Suprapubic skin (tissue), 4 donors: Measurements from ENCODE around the gene RPS6KB1. TPM values are rescaled to one million over a fixed set of nuclear protein-coding genes. Genes with fewer than 3 reads are reported as not detected.
"Not testable (repeated sequence)": the region's sequence is repeated elsewhere in the genome, so short reads cannot be mapped to it uniquely, and the experiment has no call there.

Experiments
- DNase-seq, 2 donors: peaks; one replicate each; pipeline ENCODE4 v3.0.0-alpha.2; 2019; ENCODE audit warnings: low spot score in 2 of 2
- H3K27ac ChIP-seq: fragments of 200-600 bp; sonication (generic); one replicate; pipeline ENCODE4 v1.5.1; 2019
- H3K27me3 ChIP-seq: fragments of 200-600 bp; sonication (generic); one replicate; pipeline ENCODE4 v1.5.1; 2019
- H3K36me3 ChIP-seq: fragments of 200-600 bp; sonication (generic); one replicate; pipeline ENCODE4 v1.5.1; 2019
- H3K4me1 ChIP-seq: fragments of 200-600 bp; sonication (generic); one replicate; pipeline ENCODE4 v1.5.1; 2019
- H3K4me3 ChIP-seq: fragments of 200-600 bp; sonication (generic); one replicate; pipeline ENCODE4 v1.5.1; 2019; ENCODE audit warnings: mild to moderate bottlenecking
- H3K9me3 ChIP-seq: fragments of 200-600 bp; sonication (generic); one replicate; pipeline ENCODE4 v1.5.1; 2019
- CTCF ChIP-seq, 2 donors: fragments of 200-600 bp in 1 of 2; fragments of 450-650 bp in 1 of 2; sonication (generic) in 1 of 2; IDR thresholded peaks; one replicate each; pipeline ENCODE4 v1.5.1; 2016 to 2019; ENCODE audit warnings: antibody characterized with exemption in 2 of 2, mild to moderate bottlenecking in 1 of 2, moderate library complexity in 1 of 2
- EP300 ChIP-seq: sonication (generic); formaldehyde crosslinking; IDR thresholded peaks from one replicate; pipeline ENCODE4 v1.6.1; 2017; ENCODE audit warnings: antibody characterized with exemption
- POLR2A ChIP-seq, 2 donors: fragments of 450-650 bp; IDR thresholded peaks; one replicate each; pipeline ENCODE4 v1.6.1; 2017; ENCODE audit warnings: antibody characterized with exemption in 2 of 2, mild to moderate bottlenecking in 2 of 2, moderate library complexity in 2 of 2
- POLR2AphosphoS5 ChIP-seq, 3 donors: sonication (generic); formaldehyde crosslinking; IDR thresholded peaks; one replicate each; pipeline ENCODE4 v1.6.1; 2017; ENCODE audit warnings: antibody characterized with exemption in 3 of 3
- WGBS: methylation state at CpG from one replicate; pipeline ENCODE4 v1.1.5; 2018; 5-methylcytosine and 5-hydroxymethylcytosine counted together
- total RNA-seq, 4 donors: library from RNA; depleted of rRNA; stranded (reverse); fragments of >200 nt; gene quantifications; one replicate each; pipeline ENCODE4 v1.1.0, GENCODE V29; 2016

RPS6KB1 gene
- total RNA-seq, 4 donors from 2014 or later, result 21.1 to 77.5 (median 28.4) TPM

- peak overlapping the region; percentile 97 for H3K27ac ChIP-seq
- no peak overlapping the region for H3K4me3 ChIP-seq
- WGBS, result 58% methylated on average over 7 of the region's 7 CpGs
- no peaks in the 10 kb centered on the region for H3K36me3 ChIP-seq
- DNase-seq, result peak; percentile 88 to 92
- TF ChIP-seq EP300 (no peak), CTCF (IDR thresholded peaks at IDR 0.05) (no peak), POLR2A (IDR thresholded peaks at IDR 0.05) (no peak), POLR2AphosphoS5 (IDR thresholded peaks at IDR 0.05) (no peak)
- no peaks in the 10 kb centered on the region for H3K27me3 ChIP-seq
- no peaks in the 10 kb centered on the region for H3K9me3 ChIP-seq
- peaks cover 85% of the 10 kb centered on the region for H3K4me1 ChIP-seq
These were observed 44.1 kb upstream of the RPS6KB1 start for GRCh38 chr17:59848778-59849177.

DNA sequence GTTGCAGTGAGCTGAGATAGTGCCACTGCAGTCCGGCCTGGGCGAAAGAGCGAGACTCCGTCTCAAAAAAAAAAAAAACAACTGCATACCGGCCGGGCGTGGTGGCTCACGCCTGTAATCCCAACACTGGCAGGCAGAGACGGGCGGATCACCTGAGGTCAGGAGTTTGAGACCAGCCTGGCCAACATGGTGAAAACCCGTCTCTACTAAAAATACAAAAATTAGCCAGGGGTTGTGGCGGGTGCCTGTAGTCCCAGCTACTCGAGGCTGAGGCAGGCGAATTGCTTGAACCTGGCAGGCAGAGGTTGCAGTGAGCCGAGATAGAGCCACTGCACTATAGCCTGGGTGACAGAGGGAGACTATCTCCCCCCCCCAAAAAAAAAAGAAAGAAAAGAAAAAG lies 42.6 kb upstream of the RPS6KB1 start:
- 77% methylated on average over 15 of the region's 15 CpGs for WGBS
- H3K27me3 ChIP-seq, DNase-seq, H3K9me3 ChIP-seq, H3K4me3 ChIP-seq, H3K36me3 ChIP-seq, H3K27ac ChIP-seq: not testable (repeated sequence)
- peaks cover 75% of the 10 kb centered on the region for H3K4me1 ChIP-seq

DNA sequence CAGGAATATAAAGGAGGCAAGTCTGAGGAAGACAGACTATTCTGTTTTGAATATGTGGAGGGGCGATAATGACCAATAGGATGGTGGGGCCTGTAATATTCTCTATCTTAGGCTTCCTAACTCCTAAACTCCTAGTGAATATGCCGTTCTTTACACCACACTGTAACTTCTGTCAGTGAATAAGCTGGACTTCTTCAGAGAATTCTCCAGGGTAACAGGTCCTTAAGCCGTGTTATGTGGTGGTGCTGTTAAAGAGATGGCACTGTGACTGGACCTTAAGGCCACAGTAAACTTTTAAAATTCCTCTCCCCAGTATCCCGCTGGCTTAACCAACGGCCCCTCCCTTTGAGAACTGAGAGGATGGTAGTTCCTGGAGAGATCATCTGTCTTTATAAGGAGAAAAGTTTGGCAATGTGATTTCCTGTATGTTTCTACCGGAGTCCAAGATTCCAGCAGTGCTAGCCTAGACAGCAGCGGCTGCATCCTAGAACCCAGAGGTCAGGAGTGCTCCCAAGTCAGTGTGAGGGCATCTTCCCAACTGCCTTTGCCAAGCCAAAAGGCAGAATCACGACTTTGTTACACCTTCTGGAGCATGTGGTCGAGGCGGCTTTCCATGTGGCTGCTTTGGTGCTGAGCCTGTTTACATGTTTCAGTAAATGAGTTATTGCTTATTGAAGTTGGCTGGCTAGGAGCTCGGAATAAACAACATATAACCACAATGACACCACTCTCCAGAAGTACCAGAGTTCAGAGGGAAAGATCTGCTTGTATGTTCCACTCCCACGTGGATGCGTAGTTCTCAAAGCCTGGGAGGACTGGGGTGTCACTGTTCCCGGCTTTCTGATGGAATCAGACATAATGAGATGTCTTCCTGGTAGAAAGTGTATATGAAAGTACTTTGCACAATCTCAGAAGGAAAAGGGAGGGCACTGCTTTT lies 41.2 kb upstream of the RPS6KB1 start:
- Histone ChIP-seq H3K4me3 (no peak overlapping the region), H3K27ac (peak overlapping the region; percentile 80), H3K4me1 (peaks cover 61% of the 10 kb centered on the region), H3K27me3 (no peaks in the 10 kb centered on the region), H3K36me3 (no peaks in the 10 kb centered on the region), H3K9me3 (no peaks in the 10 kb centered on the region)
- TF ChIP-seq EP300, result no peak
- TF ChIP-seq POLR2AphosphoS5 (IDR thresholded peaks at IDR 0.05), result peak in 2 of 3 donors; percentile 25 to 71
- WGBS, result 49% methylated on average over 13 of the region's 14 CpGs
- DNase-seq, result peak; percentile 82 to 90

- H3K4me3 ChIP-seq, DNase-seq, H3K36me3 ChIP-seq, H3K27me3 ChIP-seq, H3K9me3 ChIP-seq: not testable (repeated sequence)
- 94% methylated on average over 7 of the region's 7 CpGs for WGBS
- Histone ChIP-seq H3K4me1 (peaks cover 51% of the 10 kb centered on the region), H3K27ac (peak overlapping the region; percentile 80)
These were observed 40.1 kb upstream of the RPS6KB1 start for GRCh38 chr17:59852847-59853167.

GRCh38 chr17:59853168-59853918 lies 39.6 kb upstream of the RPS6KB1 start:
- no peak overlapping the region for H3K4me3 ChIP-seq
- 57% methylated on average over 14 of the region's 14 CpGs for WGBS
- DNase-seq, result no peak

DNA sequence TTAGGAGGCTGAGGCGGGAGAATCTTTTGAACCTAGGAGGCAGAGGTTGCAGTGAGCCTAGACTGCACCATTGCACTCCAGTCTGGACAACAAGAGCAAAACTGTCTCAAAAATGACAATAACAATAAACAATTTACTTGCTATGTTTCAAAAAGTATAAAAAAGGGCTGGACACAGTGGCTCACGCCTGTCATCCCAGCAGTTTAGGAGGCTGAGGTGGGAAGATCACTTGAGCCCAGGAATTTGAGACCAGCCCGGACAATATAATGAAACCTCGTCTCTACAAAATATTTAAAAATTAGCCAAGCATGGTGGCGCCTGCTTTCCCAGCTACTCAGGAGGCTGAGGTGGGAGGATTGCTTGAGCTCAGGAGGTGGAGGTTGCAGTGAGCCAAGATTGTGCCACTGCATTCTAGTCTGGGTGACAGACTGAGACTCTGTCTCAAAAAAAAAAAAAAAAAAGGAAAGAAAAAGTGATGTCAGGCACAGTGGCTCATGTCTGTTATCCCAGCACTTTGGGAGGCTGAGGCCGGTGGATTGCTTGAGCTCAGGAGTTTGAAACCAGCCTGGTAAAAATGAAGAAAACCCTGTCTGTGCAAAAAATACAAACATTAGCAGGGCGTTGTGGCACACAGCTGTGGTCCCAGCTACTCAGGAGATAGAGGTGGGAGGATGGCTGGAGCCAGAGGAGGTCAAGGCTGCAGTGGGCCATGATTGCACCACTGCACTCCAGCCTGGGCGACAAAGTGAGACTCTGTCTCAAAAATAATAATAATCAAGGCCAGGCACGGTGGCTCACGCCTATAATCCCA lies 38.8 kb upstream of the RPS6KB1 start:
- Histone ChIP-seq H3K27ac (peak overlapping the region; percentile 80), H3K4me1 (peaks cover 41% of the 10 kb centered on the region)
- not testable (repeated sequence) for H3K4me3 ChIP-seq, H3K27me3 ChIP-seq, H3K9me3 ChIP-seq, H3K36me3 ChIP-seq, DNase-seq
- 90% methylated on average over 10 of the region's 10 CpGs for WGBS

More at GRCh38 chr17:59853168-59853918, 39.6 kb upstream of the RPS6KB1 start:
- TF ChIP-seq POLR2AphosphoS5 (IDR thresholded peaks at IDR 0.05), result peak in 1 of 3 donors; percentile 32
- TF ChIP-seq EP300, result no peak
- no peak for TF ChIP-seq POLR2A (IDR thresholded peaks at IDR 0.05)
- peak in 1 of 2 donors; percentile 34 for TF ChIP-seq CTCF (IDR thresholded peaks at IDR 0.05)
- H3K9me3 ChIP-seq, result no peaks in the 10 kb centered on the region
- H3K4me1 ChIP-seq, result peaks cover 46% of the 10 kb centered on the region
- H3K27ac ChIP-seq, result peak overlapping the region; percentile 80
- H3K36me3 ChIP-seq, result no peaks in the 10 kb centered on the region
- no peaks in the 10 kb centered on the region for H3K27me3 ChIP-seq
